Thymus (tissue), 11 donors: ENCODE measurements around the gene MSRB1. TPM values are rescaled to one million over a fixed set of nuclear protein-coding genes. Genes with fewer than 3 reads are reported as not detected.

Experiments
- DNase-seq, 9 donors: peaks; one replicate each; pipeline ENCODE4 v3.0.0-alpha.2; 2013; ENCODE audit warnings: low spot score in 9 of 9, low read depth in 6 of 9, missing footprints in 1 of 9
- H3K27ac ChIP-seq, 2 donors: one replicate each; pipeline ENCODE4 v1.5.1; 2013; ENCODE audit warnings: control low read depth in 1 of 2, low read depth in 1 of 2, low read length in 1 of 2, mild to moderate bottlenecking in 1 of 2, moderate library complexity in 1 of 2
- H3K27me3 ChIP-seq, 2 donors: one replicate each; pipeline ENCODE4 v1.5.1; 2013; ENCODE audit warnings: low read length in 1 of 2; ENCODE audit not compliant: control insufficient read depth in 2 of 2, insufficient read depth in 1 of 2
- H3K36me3 ChIP-seq, 2 donors: one replicate each; pipeline ENCODE4 v1.5.1; 2013; ENCODE audit warnings: low read length in 1 of 2, mild to moderate bottlenecking in 1 of 2, moderate library complexity in 1 of 2; ENCODE audit not compliant: control insufficient read depth in 2 of 2, insufficient read depth in 2 of 2
- H3K4me1 ChIP-seq, 2 donors: one replicate each; pipeline ENCODE4 v1.5.1; 2013; ENCODE audit warnings: low read length in 2 of 2; ENCODE audit not compliant: control insufficient read depth in 2 of 2, insufficient read depth in 2 of 2
- H3K4me3 ChIP-seq, 2 donors: one replicate each; pipeline ENCODE4 v1.5.1; 2013; ENCODE audit warnings: low read length in 2 of 2, control low read depth in 1 of 2, mild to moderate bottlenecking in 1 of 2
- H3K9me3 ChIP-seq, 2 donors: one replicate each; pipeline ENCODE4 v1.5.1; 2013; ENCODE audit warnings: low read length in 1 of 2, mild to moderate bottlenecking in 1 of 2; ENCODE audit not compliant: control insufficient read depth in 2 of 2, insufficient read depth in 1 of 2
- WGBS: extraction: QIAGEN DNeasy Blood & Tissue Kit; methylation state at CpG from one replicate; pipeline ENCODE4 v1.1.7; 2013; 5-methylcytosine and 5-hydroxymethylcytosine counted together
- polyA plus RNA-seq: library from polyadenylated mRNA; stranded (reverse); fragments of 200-250 nt; gene quantifications from one replicate; pipeline ENCODE4 v1.2.3, GENCODE V29; 2013
- total RNA-seq: library from RNA; stranded (reverse); fragments of 120-200 nt; gene quantifications from one replicate; pipeline ENCODE4 v1.2.4, GENCODE V29; 2013
- donor health status: healthy.

MSRB1 gene
- total and polyA plus RNA-seq, 2 donors, result 10.7 to 44.2 TPM

- peaks cover 60 to 91% of the 10 kb centered on the region in 2 donors for H3K27me3 ChIP-seq
- H3K27ac ChIP-seq, result no peak overlapping the region
- 19% methylated on average over 5 of the region's 5 CpGs for WGBS
- H3K9me3 ChIP-seq, result peaks cover 0 to 3% of the 10 kb centered on the region in 2 donors
- H3K36me3 ChIP-seq, result no peaks in the 10 kb centered on the region
- DNase-seq, result no peak
- H3K4me1 ChIP-seq, result peaks cover 0 to 2% of the 10 kb centered on the region in 2 donors
- no peak overlapping the region for H3K4me3 ChIP-seq
These were observed 26.4 kb downstream of the MSRB1 start for GRCh38 chr16:1916640-1916990.

GRCh38 chr16:1915732-1916639 is 27.0 kb downstream of the MSRB1 start:
- DNase-seq, result no peak
- Histone ChIP-seq H3K27ac (no peak overlapping the region), H3K9me3 (peaks cover 0 to 3% of the 10 kb centered on the region in 2 donors), H3K4me1 (peaks cover 0 to 2% of the 10 kb centered on the region in 2 donors), H3K36me3 (no peaks in the 10 kb centered on the region), H3K4me3 (no peak overlapping the region), H3K27me3 (peaks cover 55 to 85% of the 10 kb centered on the region in 2 donors)
- WGBS, result 70% methylated on average over 25 of the region's 25 CpGs

DNA sequence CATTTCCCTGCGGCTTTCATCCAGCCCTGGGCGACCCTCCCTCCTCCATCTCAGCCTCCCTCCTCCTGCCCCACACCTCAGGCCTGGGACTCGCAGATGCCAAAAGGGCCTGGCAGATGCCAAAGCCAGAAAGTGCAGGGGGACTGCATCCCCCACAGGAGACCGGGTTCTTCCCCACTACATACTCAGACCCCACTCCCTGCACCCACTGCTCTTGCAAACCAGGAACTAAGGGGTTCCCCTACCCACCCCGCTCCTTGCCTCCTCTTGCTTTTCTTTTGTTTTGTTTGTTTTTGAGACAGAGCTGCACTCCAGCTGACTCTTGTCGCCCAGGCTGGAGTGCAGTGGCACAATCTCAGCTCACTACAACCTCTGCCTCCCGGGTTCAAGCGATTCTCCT is 28.0 kb downstream of the MSRB1 start:
- Histone ChIP-seq H3K27ac (no peak overlapping the region), H3K36me3 (no peaks in the 10 kb centered on the region), H3K27me3 (peaks cover 46 to 78% of the 10 kb centered on the region in 2 donors), H3K9me3 (no peaks in the 10 kb centered on the region), H3K4me1 (peaks cover 0 to 2% of the 10 kb centered on the region in 2 donors), H3K4me3 (no peak overlapping the region)
- 57% methylated on average over 8 of the region's 8 CpGs for WGBS
- DNase-seq, result no peak

- no peak overlapping the region for H3K4me3 ChIP-seq
- 52% methylated on average over 15 of the region's 15 CpGs for WGBS
- H3K36me3 ChIP-seq, result no peaks in the 10 kb centered on the region
- no peak overlapping the region for H3K27ac ChIP-seq
- H3K27me3 ChIP-seq, result peaks cover 39 to 76% of the 10 kb centered on the region in 2 donors
- H3K4me1 ChIP-seq, result peaks cover 0 to 2% of the 10 kb centered on the region in 2 donors
- H3K9me3 ChIP-seq, result no peaks in the 10 kb centered on the region
- DNase-seq, result no peak
These were observed 28.9 kb downstream of the MSRB1 start for GRCh38 chr16:1914084-1914608.

DNA sequence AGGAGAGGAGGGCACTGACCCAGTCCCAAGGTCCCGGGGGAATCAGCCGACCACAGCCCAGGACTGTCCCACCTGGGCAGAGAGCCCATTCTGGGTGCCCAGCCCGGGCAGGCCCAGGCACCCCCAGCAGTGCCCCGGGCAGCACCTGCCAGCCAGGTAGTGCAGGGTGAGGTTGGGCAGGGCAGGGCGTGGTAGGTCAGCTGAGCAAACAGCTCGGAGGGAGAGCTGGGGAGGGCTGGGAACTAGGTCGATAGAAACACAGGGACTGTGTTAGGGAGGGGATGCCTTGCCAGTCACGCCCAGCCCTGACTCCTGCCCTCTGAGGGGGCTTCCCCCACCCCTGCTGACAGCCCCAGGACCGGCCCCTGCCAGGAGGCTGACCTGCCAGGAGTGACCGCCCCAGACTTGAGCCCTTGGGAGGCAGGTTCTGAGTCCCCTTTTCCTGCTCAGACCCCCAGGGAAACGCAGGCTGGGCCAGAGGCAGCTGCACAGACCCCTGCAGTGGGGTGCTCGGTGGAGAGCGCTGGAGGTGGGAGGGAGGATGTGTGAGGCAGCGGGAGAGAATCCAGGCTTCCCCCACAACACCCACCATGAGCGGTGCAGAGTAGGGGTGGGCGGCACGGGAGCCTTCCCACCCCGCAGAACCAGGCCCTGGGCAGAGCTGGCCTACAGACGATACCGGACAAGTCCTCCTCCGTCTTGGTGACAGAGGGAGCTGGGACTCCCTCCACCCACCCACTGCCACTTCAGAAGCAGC is 29.5 kb downstream of the MSRB1 start:
- Histone ChIP-seq H3K27me3 (peaks cover 37 to 76% of the 10 kb centered on the region in 2 donors), H3K36me3 (no peaks in the 10 kb centered on the region), H3K4me1 (peaks cover 0 to 2% of the 10 kb centered on the region in 2 donors), H3K9me3 (no peaks in the 10 kb centered on the region), H3K27ac (no peak overlapping the region), H3K4me3 (no peak overlapping the region)
- no peak for DNase-seq
- 70% methylated on average over 21 of the region's 21 CpGs for WGBS

DNA sequence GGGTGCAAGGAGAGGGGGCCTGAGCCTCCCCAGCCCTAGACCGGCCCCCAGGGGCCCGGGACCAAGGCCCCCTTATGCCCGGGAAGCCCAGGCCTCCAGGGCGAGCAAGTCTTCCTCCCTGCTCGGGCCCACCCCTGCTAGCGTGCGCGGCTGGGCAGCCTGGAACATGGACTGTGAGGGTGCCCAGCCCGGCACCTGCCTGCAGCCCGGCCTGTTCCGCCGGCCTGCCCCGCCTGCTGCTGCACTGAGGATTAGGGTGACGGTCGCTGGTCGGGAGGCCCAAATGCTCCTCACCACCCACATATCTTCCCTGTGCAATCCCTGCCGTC is 30.8 kb downstream of the MSRB1 start:
- no peak for DNase-seq
- Histone ChIP-seq H3K4me1 (peaks cover 0 to 2% of the 10 kb centered on the region in 2 donors), H3K27ac (no peak overlapping the region)

DNA sequence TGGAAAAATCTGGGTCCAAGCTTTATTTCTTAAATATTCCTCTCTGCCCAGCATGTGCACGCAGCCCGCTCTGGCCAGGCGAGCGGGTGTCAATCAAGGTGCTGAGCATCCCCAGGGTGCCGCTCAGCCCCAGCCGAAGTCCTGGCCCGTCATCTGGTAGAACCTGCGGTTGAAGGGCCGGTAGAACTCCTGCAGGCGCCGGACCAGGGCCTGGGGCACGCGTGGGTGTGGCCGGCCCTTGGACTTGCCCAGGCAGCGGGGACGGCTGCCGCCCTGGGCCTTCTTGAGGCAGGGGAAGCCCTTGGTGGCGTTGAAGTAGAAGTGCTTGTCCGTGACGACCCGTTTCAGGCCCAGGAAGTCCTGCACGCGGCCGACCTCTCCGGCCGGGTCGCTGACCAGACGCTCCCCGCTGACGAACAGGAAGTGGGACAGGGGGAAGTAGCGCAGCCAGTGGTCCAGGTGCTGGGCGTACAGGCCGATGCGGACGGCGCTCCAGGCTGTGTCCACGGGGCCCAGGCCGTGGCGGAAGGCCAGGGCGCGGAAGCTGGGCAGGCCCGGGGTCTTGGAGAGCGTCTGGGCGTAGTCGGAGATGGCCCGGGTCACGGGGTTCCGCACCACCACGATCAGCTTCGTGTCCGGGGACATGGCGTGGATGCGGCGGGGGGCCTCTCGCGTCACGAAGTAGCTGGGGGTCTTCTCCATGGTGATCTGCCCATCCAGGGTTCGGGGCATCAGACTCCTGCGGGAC is 31.4 kb downstream of the MSRB1 start:
- no peak for DNase-seq
- Histone ChIP-seq H3K9me3 (peaks cover 0 to 5% of the 10 kb centered on the region in 2 donors), H3K27me3 (peaks cover 23 to 80% of the 10 kb centered on the region in 2 donors), H3K4me3 (no peak overlapping the region), H3K4me1 (peaks cover 0 to 2% of the 10 kb centered on the region in 2 donors), H3K27ac (no peak overlapping the region), H3K36me3 (no peaks in the 10 kb centered on the region)
- 93% methylated on average over 59 of the region's 59 CpGs for WGBS

More for the DNA sequence above, 30.8 kb downstream of the MSRB1 start:
- Histone ChIP-seq H3K36me3 (no peaks in the 10 kb centered on the region), H3K9me3 (peaks cover 0 to under 1% of the 10 kb centered on the region in 2 donors), H3K27me3 (peaks cover 28 to 80% of the 10 kb centered on the region in 2 donors), H3K4me3 (no peak overlapping the region)
- WGBS, result 94% methylated on average over 17 of the region's 17 CpGs

DNA sequence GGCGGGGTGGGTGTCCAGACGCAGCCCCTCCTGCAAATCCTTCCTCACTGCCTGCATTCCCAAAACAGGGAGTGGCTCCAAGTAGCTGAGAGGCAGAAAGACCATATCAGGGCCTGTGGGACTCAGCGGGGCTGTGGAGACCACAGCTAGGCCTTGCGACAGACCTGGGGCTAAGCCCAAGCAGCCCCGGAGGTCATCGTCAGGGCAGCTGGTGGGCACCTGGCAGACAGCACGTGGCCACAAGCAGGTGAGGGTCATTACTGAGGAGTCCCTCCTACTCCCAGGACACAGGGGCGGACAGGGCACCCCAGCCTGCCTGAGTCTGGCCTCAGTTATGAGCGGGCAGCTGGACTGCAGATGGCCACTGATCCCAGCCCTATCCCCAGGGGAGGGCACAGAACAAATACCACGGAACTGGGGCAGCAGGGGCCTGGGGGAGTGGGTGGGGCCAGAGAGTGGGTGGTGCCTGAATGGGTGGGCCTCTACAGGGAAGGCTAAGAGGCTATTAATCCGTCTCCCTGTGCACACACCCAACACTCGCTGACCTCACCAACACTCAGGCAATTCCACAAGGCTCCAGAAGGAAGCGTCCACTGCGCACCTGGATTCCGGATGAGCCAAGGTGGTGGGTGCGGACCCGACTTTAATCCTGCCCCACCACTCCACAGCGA is 33.3 kb downstream of the MSRB1 start:
- H3K27ac ChIP-seq, result no peak overlapping the region
- 89% methylated on average over 18 of the region's 18 CpGs for WGBS
- peaks cover 0 to 5% of the 10 kb centered on the region in 2 donors for H3K9me3 ChIP-seq
- peaks cover 10 to 80% of the 10 kb centered on the region in 2 donors for H3K27me3 ChIP-seq
- no peak overlapping the region for H3K4me3 ChIP-seq
- no peaks in the 10 kb centered on the region for H3K36me3 ChIP-seq
- DNase-seq, result no peak
- H3K4me1 ChIP-seq, result peaks cover 0 to 2% of the 10 kb centered on the region in 2 donors
